Endothelial cell of umbilical vein (primary cell): ENCODE data around the gene SYT8. TPM values are rescaled to one million over a fixed set of nuclear protein-coding genes. Genes with fewer than 3 reads are reported as not detected.

Experiments
- BruUV-seq: library from RNA; stranded (reverse); fragments of 400-500 nt; replicated peaks from 2 replicates; lab custom pipeline; 2021; lab: Mats Ljungman, UMichigan
- CTCF ChIA-PET: fragments of 300-600, 350-600 bp; sonication (Branson Sonifier 250); formaldehyde crosslinking; loops from one replicate; lab custom pipeline; 2021; ENCODE audit warnings: antibody characterized with exemption, inconsistent platforms; lab: Charles Lee
- POLR2A ChIA-PET: fragments of 300-600, 350-600 bp; sonication (Branson Sonifier 250); formaldehyde crosslinking; loops from one replicate; lab custom pipeline; 2021; ENCODE audit warnings: antibody characterized with exemption, inconsistent platforms; lab: Charles Lee
- DNase-seq: peaks from one replicate; pipeline ENCODE4 v3.0.0-alpha.2; 2011; ENCODE audit warnings: low read depth, low spot score
- FAIRE-seq: peaks from 2 replicates; lab custom pipeline; 2011; peaks lifted over from hg19 to GRCh38; lab: Jason Lieb, UNC
- H2AFZ ChIP-seq: 2 replicates; pipeline ENCODE4 v1.6.0; 2012; ENCODE audit warnings: low read depth, low read length, control low read depth, inconsistent platforms
- H3K27ac ChIP-seq: 2 replicates; pipeline ENCODE4 v1.5.1; 2011; ENCODE audit warnings: low read depth, mild to moderate bottlenecking, control low read depth, low read length, moderate library complexity; ENCODE audit not compliant: insufficient read depth
- H3K27me3 ChIP-seq, 2 experiments: 2 replicates each; pipeline versions ENCODE4 v1.6.0 to v1.6.1; 2011; ENCODE audit warnings: low read length in 2 of 2, mixed read lengths in 1 of 2; ENCODE audit not compliant: control insufficient read depth in 2 of 2, insufficient read depth in 2 of 2
- H3K36me3 ChIP-seq, 2 experiments: 2 replicates in 1 of 2; 3 replicates in 1 of 2; pipeline ENCODE4 v1.5.1; 2011; ENCODE audit warnings: low read length in 2 of 2, mild to moderate bottlenecking in 1 of 2, moderate library complexity in 1 of 2; ENCODE audit not compliant: control insufficient read depth in 2 of 2, insufficient read depth in 2 of 2; ENCODE audit errors: extremely low read depth in 1 of 2
- H3K4me1 ChIP-seq: 3 replicates; pipeline ENCODE4 v1.5.1; 2011; ENCODE audit warnings: mild to moderate bottlenecking, low read length; ENCODE audit not compliant: control insufficient read depth, insufficient read depth; ENCODE audit errors: extremely low read depth
- H3K4me2 ChIP-seq: 2 replicates; pipeline ENCODE4 v1.6.1; 2011; ENCODE audit warnings: low read length, control low read depth, mixed read lengths; ENCODE audit not compliant: insufficient read depth
- H3K4me3 ChIP-seq, 3 experiments: fragments of 200-600 bp in 1 of 3; sonication (generic), shearing (Covaris generic) in 1 of 3; replicated peaks in 1 of 3; 2 replicates each; pipeline ENCODE4 v1.5.1; 2011 to 2016; ENCODE audit warnings: control low read depth in 3 of 3, low read length in 3 of 3, mild to moderate bottlenecking in 2 of 3, inconsistent platforms in 1 of 3, low read depth in 1 of 3, moderate library complexity in 1 of 3; ENCODE audit not compliant: insufficient read depth in 1 of 3
- H3K79me2 ChIP-seq: 2 replicates; pipeline ENCODE4 v1.6.0; 2012; ENCODE audit warnings: low read length, inconsistent platforms; ENCODE audit not compliant: control insufficient read depth, insufficient read depth
- H3K9ac ChIP-seq: replicated peaks from 2 replicates; pipeline ENCODE3; 2011; ENCODE audit warnings: low read length, control low read depth; ENCODE audit not compliant: insufficient read depth; ENCODE audit errors: extremely low read depth
- H3K9me1 ChIP-seq: replicated peaks from 3 replicates; pipeline ENCODE4 v1.6.0; 2011; ENCODE audit warnings: mild to moderate bottlenecking, low read length; ENCODE audit not compliant: control insufficient read depth, insufficient read depth; ENCODE audit errors: extremely low read depth
- H3K9me3 ChIP-seq: replicated peaks from 2 replicates; pipeline ENCODE4 v1.5.1; 2012; ENCODE audit warnings: low read length, inconsistent platforms; ENCODE audit not compliant: control insufficient read depth, insufficient read depth
- H4K20me1 ChIP-seq: replicated peaks from 2 replicates; pipeline ENCODE3; 2011; ENCODE audit warnings: mild to moderate bottlenecking, low read length; ENCODE audit not compliant: control insufficient read depth, insufficient read depth; ENCODE audit errors: extremely low read depth
- EZH2 ChIP-seq: IDR thresholded peaks from 2 replicates; pipeline ENCODE4 v1.6.1; 2012; ENCODE audit warnings: borderline replicate concordance, low read depth, mild to moderate bottlenecking, moderate library complexity, low read length, inconsistent platforms; ENCODE audit not compliant: severe bottlenecking
- FOS ChIP-seq: IDR thresholded peaks from 2 replicates; pipeline ENCODE4 v1.6.1; 2011; ENCODE audit warnings: mild to moderate bottlenecking, low read length, moderate library complexity, borderline replicate concordance; ENCODE audit not compliant: insufficient read depth
- GATA2 ChIP-seq: IDR thresholded peaks from 2 replicates; pipeline ENCODE4 v1.7.0; 2011; ENCODE audit warnings: low read depth, mild to moderate bottlenecking, moderate library complexity, mixed read lengths, low read length; ENCODE audit not compliant: insufficient read length, insufficient read depth
- JUN ChIP-seq: IDR thresholded peaks from 2 replicates; pipeline ENCODE4 v1.6.1; 2011; ENCODE audit warnings: borderline replicate concordance, low read depth; ENCODE audit not compliant: insufficient read length, insufficient read depth
- MYC ChIP-seq: IDR thresholded peaks from one replicate; pipeline ENCODE4 v1.6.1; 2011; ENCODE audit warnings: mild to moderate bottlenecking, low read depth, low read length
- POLR2A ChIP-seq: IDR thresholded peaks from 2 replicates; pipeline ENCODE4 v1.6.1; 2012; ENCODE audit warnings: low read depth, mild to moderate bottlenecking, control low read depth, low read length
- POLR2AphosphoS5 ChIP-seq: IDR thresholded peaks from 2 replicates; pipeline ENCODE4 v1.6.1; 2012; ENCODE audit warnings: low read depth, mild to moderate bottlenecking, control low read depth, low read length, moderate library complexity; ENCODE audit not compliant: insufficient read depth
- dilution Hi-C: fragments of 300-500 bp; cut with MboI; formaldehyde crosslinking; loops from one replicate; pipeline ENCODE4 v1.15.0; 2019; ENCODE audit warnings: low sequenced_read_pairs; ENCODE audit not compliant: extremely low pct_ligation_motif_present
- intact Hi-C: fragments of 100-400 bp; cut with micrococcal nuclease; formaldehyde crosslinking; loops from one replicate; pipeline ENCODE4 v1.10.0; 2022
- polyA plus RNA-seq, 4 experiments: library from polyadenylated mRNA; depleted of rRNA in 3 of 4; stranded (reverse) in 3 of 4; unstranded in 1 of 4; fragments of >200 nt; gene quantifications; 2 replicates each; pipeline versions ENCODE4 v1.2.1 to v1.2.3, GENCODE V29; 2011 to 2012; ENCODE audit warnings: missing spikeins in 1 of 4
- total RNA-seq: library from RNA; stranded (reverse); gene quantifications from 2 replicates; pipeline ENCODE4 v1.2.3, GENCODE V29; 2021
- TF ChIP-seq, protein P1 (sequence below), 2 donors: IDR thresholded peaks; 1 replicate in 1 of 2; 2 replicates in 1 of 2; pipeline ENCODE4 v1.5.1; 2011; ENCODE audit warnings: low read length in 2 of 2, mild to moderate bottlenecking in 2 of 2, moderate library complexity in 2 of 2, control low read depth in 1 of 2, inconsistent platforms in 1 of 2, low read depth in 1 of 2; ENCODE audit not compliant: insufficient read depth in 1 of 2; ENCODE audit errors: extremely low read depth in 1 of 2
- TF ChIP-seq, protein P2 (sequence below): IDR thresholded peaks from 2 replicates; pipeline ENCODE4 v1.6.1; 2011; ENCODE audit not compliant: insufficient read depth, insufficient read length

The SYT8 gene
- total and polyA plus RNA-seq, 2 donors (not counting 3 experiments of a cell fraction or from before 2014, with no cell fraction given) = not detected

DNA sequence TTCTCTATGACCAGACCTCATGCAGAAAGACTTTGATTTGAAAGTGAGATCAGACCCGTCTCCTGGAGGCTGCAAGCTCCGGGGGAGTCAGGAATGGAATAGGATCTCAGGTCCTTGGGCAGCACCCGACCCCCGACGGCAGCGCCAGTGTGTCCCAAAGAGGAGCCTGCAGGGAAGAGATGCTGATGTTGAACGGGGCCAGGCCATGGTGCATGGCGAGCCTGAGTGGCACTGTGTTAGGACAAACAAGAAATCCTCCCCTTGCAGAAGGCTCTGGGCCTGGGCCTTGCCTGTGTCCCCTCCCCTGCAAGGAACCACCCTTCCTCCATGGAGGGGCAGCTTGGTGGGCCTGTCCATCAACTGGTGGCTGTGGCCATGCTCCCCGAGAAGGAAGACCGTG is 20.1 kb upstream of the SYT8 start:
- Histone ChIP-seq H3K27ac (no peak overlapping the region), H3K4me1 (no peaks in the 10 kb centered on the region), H3K79me2 (no peaks in the 10 kb centered on the region), H3K9me1 (no peaks in the 10 kb centered on the region), H2AFZ (no peak overlapping the region), H3K9me3 (no peaks in the 10 kb centered on the region), H3K36me3 (no peaks in the 10 kb centered on the region), H3K4me3 (no peak overlapping the region), H4K20me1 (no peaks in the 10 kb centered on the region), H3K27me3 (peaks cover 0 to 3% of the 10 kb centered on the region in 2 experiments), H3K9ac (no peak overlapping the region), H3K4me2 (no peak overlapping the region)
- CTCF ChIA-PET = interaction anchor here (1.2 kb wide), 1 partner anchor 121 kb away, joined by 4 read pairs; no protein-coding TSS in a partner anchor
- POLR2A ChIA-PET = no interaction called here
- FAIRE-seq (no peak), DNase-seq (no peak)
- intact Hi-C loops = no loop called here
- BruUV-seq = no TSS peak
- dilution Hi-C loops = no loop called here
- TF ChIP-seq EZH2 = no peak
- TF ChIP-seq GATA2 = no peak
- TF ChIP-seq POLR2AphosphoS5 = no peak
- TF ChIP-seq JUN = no peak
- TF ChIP-seq MYC = no peak
- no peak for TF ChIP-seq POLR2A

DNA sequence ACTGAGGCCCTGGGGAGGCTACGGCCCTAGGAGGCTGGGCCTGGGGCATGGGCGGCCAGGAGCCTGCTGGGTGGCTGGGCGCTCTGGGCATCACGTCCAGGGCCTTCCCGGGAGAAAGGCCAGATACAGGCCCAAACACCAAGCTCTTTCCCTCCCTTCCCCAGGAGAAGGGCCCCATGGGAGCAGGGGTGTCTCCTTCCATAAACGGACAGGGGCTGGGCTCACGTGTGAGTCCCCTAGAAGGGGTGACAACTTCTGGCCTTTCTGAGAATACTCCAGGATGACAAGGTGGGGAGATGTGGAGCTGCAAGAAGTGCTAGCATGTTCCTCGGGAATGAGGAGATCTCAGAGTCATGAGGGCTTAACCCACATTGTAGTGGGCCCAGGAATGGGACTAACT is 19.5 kb upstream of the SYT8 start:
- no peak for FAIRE-seq
- POLR2A ChIA-PET = no interaction called here

More for the DNA sequence above, 19.5 kb upstream of the SYT8 start:
- intact Hi-C loops (no loop called here), dilution Hi-C loops (no loop called here)
- TF ChIP-seq EZH2 (no peak), FOS (no peak), MYC (no peak), POLR2A (no peak), GATA2 (no peak)
- TF ChIP-seq, protein P1, sequence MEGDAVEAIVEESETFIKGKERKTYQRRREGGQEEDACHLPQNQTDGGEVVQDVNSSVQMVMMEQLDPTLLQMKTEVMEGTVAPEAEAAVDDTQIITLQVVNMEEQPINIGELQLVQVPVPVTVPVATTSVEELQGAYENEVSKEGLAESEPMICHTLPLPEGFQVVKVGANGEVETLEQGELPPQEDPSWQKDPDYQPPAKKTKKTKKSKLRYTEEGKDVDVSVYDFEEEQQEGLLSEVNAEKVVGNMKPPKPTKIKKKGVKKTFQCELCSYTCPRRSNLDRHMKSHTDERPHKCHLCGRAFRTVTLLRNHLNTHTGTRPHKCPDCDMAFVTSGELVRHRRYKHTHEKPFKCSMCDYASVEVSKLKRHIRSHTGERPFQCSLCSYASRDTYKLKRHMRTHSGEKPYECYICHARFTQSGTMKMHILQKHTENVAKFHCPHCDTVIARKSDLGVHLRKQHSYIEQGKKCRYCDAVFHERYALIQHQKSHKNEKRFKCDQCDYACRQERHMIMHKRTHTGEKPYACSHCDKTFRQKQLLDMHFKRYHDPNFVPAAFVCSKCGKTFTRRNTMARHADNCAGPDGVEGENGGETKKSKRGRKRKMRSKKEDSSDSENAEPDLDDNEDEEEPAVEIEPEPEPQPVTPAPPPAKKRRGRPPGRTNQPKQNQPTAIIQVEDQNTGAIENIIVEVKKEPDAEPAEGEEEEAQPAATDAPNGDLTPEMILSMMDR (IDR thresholded peaks at IDR 0.05; ENCODE audit: extremely low read depth in 1 of 2, insufficient read depth in 1 of 2, low read depth in 1 of 2, low read length in 2 of 2) = no peak
- TF ChIP-seq, protein P2, sequence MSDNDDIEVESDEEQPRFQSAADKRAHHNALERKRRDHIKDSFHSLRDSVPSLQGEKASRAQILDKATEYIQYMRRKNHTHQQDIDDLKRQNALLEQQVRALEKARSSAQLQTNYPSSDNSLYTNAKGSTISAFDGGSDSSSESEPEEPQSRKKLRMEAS = no peak
- no peaks in the 10 kb centered on the region for H3K9me3 ChIP-seq
- H3K27ac ChIP-seq = no peak overlapping the region
- no peak for DNase-seq
- H3K9ac ChIP-seq = no peak overlapping the region
- H2AFZ ChIP-seq = no peak overlapping the region
- no peak overlapping the region for H3K4me2 ChIP-seq
- H3K4me3 ChIP-seq = no peak overlapping the region
- CTCF ChIA-PET = interaction anchor here (1.2 kb wide), 1 partner anchor 121 kb away, joined by 4 read pairs; no protein-coding TSS in a partner anchor
- no peaks in the 10 kb centered on the region for H3K9me1 ChIP-seq
- H3K27me3 ChIP-seq = peaks cover 0 to 3% of the 10 kb centered on the region in 2 experiments
- no peaks in the 10 kb centered on the region for H3K79me2 ChIP-seq
- H3K4me1 ChIP-seq = no peaks in the 10 kb centered on the region
- H4K20me1 ChIP-seq = no peaks in the 10 kb centered on the region
- no TSS peak for BruUV-seq
- H3K36me3 ChIP-seq = no peaks in the 10 kb centered on the region
